Upper lobe of right lung (tissue), 1 donor: ENCODE measurements around the gene GRHL3. TPM values are rescaled to one million over a fixed set of nuclear protein-coding genes. Genes with fewer than 3 reads are reported as not detected.

Experiments
- ATAC-seq: fragments of 200-7000 bp; cut with Tn5 transposase; one replicate; pipeline ENCODE4 v1.9.1; 2020; ENCODE audit warnings: mild to moderate bottlenecking, moderate library complexity
- DNase-seq: peaks from one replicate; pipeline ENCODE4 v3.0.0-alpha.2; 2020
- H3K27ac ChIP-seq: fragments of 200-600 bp; one replicate; pipeline ENCODE4 v1.8.0; 2022
- H3K27me3 ChIP-seq: fragments of 200-600 bp; one replicate; pipeline ENCODE4 v1.8.0; 2022; ENCODE audit warnings: mild to moderate bottlenecking
- H3K36me3 ChIP-seq: fragments of 200-600 bp; one replicate; pipeline ENCODE4 v1.8.0; 2022
- H3K4me1 ChIP-seq: fragments of 200-600 bp; one replicate; pipeline ENCODE4 v1.8.0; 2022
- H3K4me3 ChIP-seq: fragments of 200-600 bp; one replicate; pipeline ENCODE4 v1.8.0; 2022; ENCODE audit warnings: mild to moderate bottlenecking
- H3K9me3 ChIP-seq: fragments of 200-600 bp; one replicate; pipeline ENCODE4 v1.8.0; 2022
- CTCF ChIP-seq: fragments of 200-600 bp; IDR thresholded peaks from one replicate; pipeline ENCODE4 v1.8.0; 2022; ENCODE audit warnings: antibody characterized with exemption
- intact Hi-C: fragments of 100-400 bp; cut with DNase I; formaldehyde crosslinking; loops from one replicate; pipeline ENCODE4 v1.11.0; 2022
- total RNA-seq: library from RNA; stranded (reverse); fragmentation: NEBNext Ultra II Directional; extraction: Animal tissue kit (Norgen Biotek cat#: 25700); gene quantifications from one replicate; pipeline ENCODE4 v1.2.1, GENCODE V29; 2021
- donor health status: DM: no; HTN: yes; CAD: no; lungs with severe emphysema.

The GRHL3 gene
- total RNA-seq, 1 donor from 2014 or later = 0.55 TPM

- Histone ChIP-seq H3K9me3 (no peaks in the 10 kb centered on the region), H3K4me1 (peaks cover 15% of the 10 kb centered on the region), H3K4me3 (no peak overlapping the region), H3K27ac (no peak overlapping the region), H3K27me3 (no peaks in the 10 kb centered on the region), H3K36me3 (peaks cover 12% of the 10 kb centered on the region)
- no peak for TF ChIP-seq CTCF
- DNase-seq (no peak), ATAC-seq (no peak)
- intact Hi-C loops = no loop called here
Measured at GRCh38 chr1:24382165-24382577, 63.0 kb downstream of the GRHL3 start.

- ATAC-seq (no peak), DNase-seq (no peak)
- Histone ChIP-seq H3K9me3 (no peaks in the 10 kb centered on the region), H3K27me3 (no peaks in the 10 kb centered on the region), H3K4me1 (peaks cover 15% of the 10 kb centered on the region), H3K27ac (no peak overlapping the region), H3K36me3 (peaks cover 10% of the 10 kb centered on the region), H3K4me3 (no peak overlapping the region)
- intact Hi-C loops = no loop called here
- no peak for TF ChIP-seq CTCF
Measured at GRCh38 chr1:24383381-24383940, 64.3 kb downstream of the GRHL3 start.

- no peak for DNase-seq
- ATAC-seq = peak; percentile 86
- Histone ChIP-seq H3K27ac (peak overlapping the region; percentile 69), H3K4me1 (peaks cover 15% of the 10 kb centered on the region), H3K4me3 (peak overlapping the region; percentile 13), H3K36me3 (peaks cover under 1% of the 10 kb centered on the region), H3K27me3 (no peaks in the 10 kb centered on the region), H3K9me3 (no peaks in the 10 kb centered on the region)
- no peak for TF ChIP-seq CTCF
- intact Hi-C loops = no loop called here
Measured at GRCh38 chr1:24384251-24385090, 65.3 kb downstream of the GRHL3 start.

GRCh38 chr1:24385160-24385940 is 66.2 kb downstream of the GRHL3 start:
- H3K36me3 ChIP-seq = no peaks in the 10 kb centered on the region
- ATAC-seq = peak; percentile 5
- intact Hi-C loops = no loop called here
- TF ChIP-seq CTCF = peak; percentile 25
- H3K9me3 ChIP-seq = no peaks in the 10 kb centered on the region
- no peak overlapping the region for H3K27ac ChIP-seq
- no peak overlapping the region for H3K4me3 ChIP-seq
- DNase-seq = no peak
- no peaks in the 10 kb centered on the region for H3K27me3 ChIP-seq
- peaks cover 15% of the 10 kb centered on the region for H3K4me1 ChIP-seq

GRCh38 chr1:24386241-24386640 is 67.1 kb downstream of the GRHL3 start:
- no peak for DNase-seq

More at GRCh38 chr1:24386241-24386640, 67.1 kb downstream of the GRHL3 start:
- no peaks in the 10 kb centered on the region for H3K9me3 ChIP-seq
- H3K27ac ChIP-seq = no peak overlapping the region
- no peak for TF ChIP-seq CTCF
- intact Hi-C loops = no loop called here
- H3K27me3 ChIP-seq = no peaks in the 10 kb centered on the region
- H3K4me3 ChIP-seq = no peak overlapping the region
- no peaks in the 10 kb centered on the region for H3K36me3 ChIP-seq
- H3K4me1 ChIP-seq = peaks cover 15% of the 10 kb centered on the region
- peak; percentile 48 for ATAC-seq
